HG02678 (cell line): ENCODE results near the gene SH3GL1.

Experiments
- ATAC-seq: cut with Tn5 transposase; IDR thresholded peaks from one replicate; pipeline ENCODE4 v1.9.1; 2021; ENCODE audit warnings: mild to moderate bottlenecking, moderate library complexity; ENCODE audit not compliant: unreplicated experiment

Gene SH3GL1

DNA sequence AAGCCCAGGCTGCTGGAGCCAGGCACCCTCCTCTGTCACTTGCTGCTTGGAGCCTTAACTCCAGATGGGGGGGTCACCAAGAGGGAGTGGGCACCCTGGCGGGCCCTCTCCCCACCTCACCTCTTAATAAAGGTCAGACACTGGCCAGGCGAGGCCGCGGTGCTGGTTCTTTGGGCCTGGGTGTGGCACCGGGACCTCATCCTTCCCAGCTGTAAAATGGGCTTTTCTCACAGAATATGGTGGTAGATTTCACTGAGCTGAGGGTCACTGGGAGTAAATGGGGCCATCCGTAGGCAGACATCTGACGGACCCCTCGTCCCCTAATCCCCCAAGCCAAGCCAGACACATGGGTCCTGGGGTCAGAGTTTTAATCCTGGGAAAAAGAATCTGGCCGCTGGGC, 76.7 kb downstream of the SH3GL1 start:
- no peak for ATAC-seq

DNA sequence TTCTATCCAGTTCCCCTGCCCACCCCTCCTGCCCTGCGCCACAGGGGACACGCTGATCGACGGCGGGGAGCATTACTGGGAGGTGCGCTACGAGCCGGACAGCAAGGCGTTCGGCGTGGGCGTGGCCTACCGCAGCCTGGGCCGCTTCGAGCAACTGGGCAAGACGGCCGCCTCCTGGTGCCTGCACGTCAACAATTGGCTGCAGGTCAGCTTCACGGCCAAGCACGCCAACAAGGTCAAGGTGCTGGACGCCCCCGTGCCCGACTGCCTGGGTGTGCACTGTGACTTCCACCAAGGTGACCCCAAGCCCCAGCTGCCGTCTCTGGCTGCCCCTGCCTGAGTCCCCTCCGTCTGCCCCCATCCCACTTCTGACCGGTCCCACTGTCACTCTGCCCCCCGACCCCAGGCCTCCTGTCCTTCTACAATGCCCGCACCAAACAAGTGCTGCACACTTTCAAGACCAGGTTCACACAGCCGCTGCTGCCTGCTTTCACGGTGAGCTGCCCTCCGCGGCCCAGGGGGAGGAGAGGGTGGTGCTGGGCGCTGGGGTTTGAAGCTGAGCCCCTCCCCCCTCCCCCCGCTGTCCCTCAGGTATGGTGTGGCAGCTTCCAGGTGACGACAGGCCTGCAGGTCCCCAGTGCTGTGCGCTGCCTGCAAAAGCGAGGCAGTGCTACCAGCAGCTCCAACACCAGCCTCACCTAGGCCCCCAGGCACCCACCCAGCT, 77.2 kb downstream of the SH3GL1 start:
- no peak for ATAC-seq

DNA sequence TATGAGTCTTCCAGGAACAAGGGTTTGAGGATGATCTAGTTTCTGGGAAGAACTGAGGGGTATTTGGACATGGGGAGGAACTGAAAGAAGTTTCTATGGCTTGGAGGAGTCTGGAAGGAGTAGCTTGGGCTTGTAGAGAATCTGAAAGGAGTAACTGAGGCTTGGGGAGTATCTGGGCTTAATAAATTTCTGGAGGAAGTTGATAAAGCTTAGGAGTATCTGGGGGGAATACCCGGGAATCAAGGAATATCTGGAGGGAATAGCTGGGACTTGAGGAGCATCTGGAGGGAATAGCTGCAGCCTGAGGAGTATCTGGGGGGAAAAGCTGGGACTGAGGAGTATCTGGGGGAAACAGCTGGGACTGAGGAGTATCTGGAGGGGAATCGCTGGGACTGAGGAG, 79.9 kb downstream of the SH3GL1 start:
- no peak for ATAC-seq

DNA sequence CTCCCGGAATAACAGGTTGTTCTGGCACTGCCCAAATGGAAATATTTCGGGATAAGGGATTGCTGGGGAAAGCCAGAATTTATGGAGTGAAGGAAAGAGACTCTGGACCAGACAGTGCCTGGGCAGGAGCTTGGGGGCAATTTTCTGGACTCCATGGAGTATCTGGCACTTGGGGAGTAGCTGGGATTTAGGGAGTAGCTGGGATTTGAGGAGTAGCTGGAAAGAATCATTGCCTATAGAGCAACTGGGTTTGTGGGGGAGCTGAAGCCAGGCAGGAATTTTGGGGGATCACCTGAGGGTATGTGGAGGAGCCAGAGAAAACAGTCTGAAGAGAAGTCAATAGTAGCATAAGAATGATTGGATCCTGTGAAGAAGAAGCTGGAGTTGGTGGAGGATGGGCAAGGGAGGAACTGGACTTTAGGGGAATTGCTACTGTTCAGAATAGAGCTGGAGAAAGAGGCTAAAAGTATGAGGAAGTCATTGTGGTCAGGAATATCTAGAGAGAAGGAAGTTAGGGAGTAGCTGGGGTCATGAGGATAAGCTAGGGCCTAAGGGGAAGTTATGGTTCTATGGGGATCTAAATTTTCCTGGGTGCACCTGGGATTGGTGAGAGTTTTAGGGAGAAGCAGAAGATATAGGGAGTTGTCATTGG, 81.2 kb downstream of the SH3GL1 start:
- ATAC-seq = no peak

DNA sequence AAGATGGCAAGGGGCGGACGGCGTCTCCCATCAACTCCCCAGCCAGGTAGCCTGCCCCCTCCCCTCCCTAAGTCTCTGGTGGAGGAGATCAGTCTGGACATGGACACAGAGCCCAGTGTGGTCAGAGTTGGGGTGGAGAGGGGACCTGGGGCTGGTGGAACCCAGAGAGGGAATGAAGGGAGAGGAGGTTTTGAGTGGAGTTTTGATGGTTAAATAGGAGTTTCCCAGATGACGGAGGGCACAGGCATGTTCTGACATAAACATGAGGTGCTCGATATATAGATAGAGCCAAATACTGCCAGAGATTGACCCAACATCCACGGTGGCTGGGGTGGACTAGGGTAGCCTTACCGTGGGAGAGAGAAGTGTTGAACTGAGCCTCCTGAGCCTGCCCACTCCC, 81.9 kb downstream of the SH3GL1 start:
- no peak for ATAC-seq

DNA sequence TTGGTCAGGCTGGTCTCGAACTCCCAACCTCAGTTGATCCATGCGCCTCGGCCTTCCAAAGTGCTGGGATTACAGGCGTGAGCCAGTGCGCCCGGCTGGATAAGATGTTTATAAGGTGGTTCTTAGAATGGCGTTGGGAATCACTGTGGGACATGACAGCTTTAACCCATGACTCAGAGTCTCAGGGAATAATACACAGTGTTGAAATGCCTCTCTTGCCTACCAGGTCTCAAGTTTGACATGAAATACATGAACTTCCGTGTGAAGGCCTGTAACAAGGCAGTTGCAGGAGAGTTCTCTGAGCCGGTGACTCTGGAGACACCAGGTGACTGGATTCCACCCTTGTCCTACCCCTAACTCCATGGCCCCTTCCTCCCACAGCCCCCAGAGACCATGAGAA, 83.4 kb downstream of the SH3GL1 start:
- no peak for ATAC-seq

DNA sequence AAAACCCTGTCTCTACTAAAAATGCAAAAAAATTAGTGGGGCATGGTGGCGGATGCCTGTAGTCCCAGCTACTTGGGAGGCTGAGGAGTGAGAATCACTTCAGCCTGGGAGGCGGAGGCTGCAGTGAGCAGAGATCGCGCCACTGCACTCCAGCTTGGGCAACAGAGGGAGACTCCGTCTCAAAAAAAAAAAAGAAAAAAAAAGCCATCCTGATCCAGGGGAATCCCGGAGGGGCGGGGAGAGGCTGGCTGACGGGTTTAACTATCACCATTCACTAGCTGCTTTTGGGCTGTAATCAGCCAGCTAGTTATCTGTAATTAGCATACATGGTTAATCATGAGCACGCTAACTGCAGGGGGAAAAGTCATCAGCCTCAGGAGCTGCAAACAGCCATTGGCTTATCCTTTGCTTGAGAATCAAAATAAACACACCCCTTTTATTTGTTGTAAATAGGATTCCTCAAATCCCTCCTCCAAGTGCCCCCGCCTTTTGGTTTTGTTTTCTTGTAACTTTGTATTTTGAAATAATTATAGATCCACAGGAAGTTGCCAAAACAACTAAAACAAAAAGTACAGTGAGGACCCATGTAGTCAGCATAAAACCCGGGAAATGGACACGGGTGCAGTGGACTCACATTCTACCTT, 86.4 kb downstream of the SH3GL1 start:
- ATAC-seq = no peak
